Fibroblast of the aortic adventitia (primary cell): ENCODE results near the gene CCDC3. TPM values are rescaled to one million over a fixed set of nuclear protein-coding genes. Genes with fewer than 3 reads are reported as not detected.

Experiments used
- DNase-seq: peaks from one replicate; pipeline ENCODE4 v3.0.0-alpha.2; 2010; ENCODE audit warnings: low read depth
- H3K4me3 ChIP-seq: 2 replicates; pipeline ENCODE4 v1.5.1; 2011; ENCODE audit warnings: low read depth, mild to moderate bottlenecking, control low read depth, low read length, moderate library complexity
- total RNA-seq: library from RNA; depleted of rRNA; stranded (reverse); fragments of >200 nt; gene quantifications from 2 replicates; pipeline ENCODE4 v1.2.3, GENCODE V29; 2012; ENCODE audit warnings: low replicate concordance
- TF ChIP-seq, protein P1 (sequence below): IDR thresholded peaks from 2 replicates; pipeline ENCODE4 v1.5.1; 2011; ENCODE audit warnings: mild to moderate bottlenecking, low read length, control low read depth, inconsistent platforms; ENCODE audit not compliant: insufficient read depth

CCDC3 gene
- total RNA-seq, 1 donor = 3.9 TPM

DNA sequence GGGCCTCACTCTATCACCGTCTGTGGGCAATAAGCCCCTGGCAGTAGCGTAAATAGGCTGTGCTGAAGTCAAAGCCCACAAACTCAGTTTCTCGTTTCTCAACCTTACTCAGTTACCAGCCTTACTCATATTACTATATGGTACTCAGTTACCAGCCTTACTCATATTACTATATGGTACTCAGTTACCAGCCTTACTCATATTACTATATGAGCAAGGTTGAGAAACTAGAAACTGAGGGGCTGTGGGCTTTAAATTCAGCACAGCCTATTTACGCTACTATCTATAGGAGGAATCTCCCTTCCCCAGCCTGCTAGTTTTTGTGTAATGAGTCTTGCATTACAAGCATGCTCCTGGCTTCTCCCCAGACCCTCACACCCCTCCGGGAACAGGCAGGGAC is 35.4 kb downstream of the CCDC3 start:
- no peak for DNase-seq
- no peak overlapping the region for H3K4me3 ChIP-seq
- TF ChIP-seq, protein P1, sequence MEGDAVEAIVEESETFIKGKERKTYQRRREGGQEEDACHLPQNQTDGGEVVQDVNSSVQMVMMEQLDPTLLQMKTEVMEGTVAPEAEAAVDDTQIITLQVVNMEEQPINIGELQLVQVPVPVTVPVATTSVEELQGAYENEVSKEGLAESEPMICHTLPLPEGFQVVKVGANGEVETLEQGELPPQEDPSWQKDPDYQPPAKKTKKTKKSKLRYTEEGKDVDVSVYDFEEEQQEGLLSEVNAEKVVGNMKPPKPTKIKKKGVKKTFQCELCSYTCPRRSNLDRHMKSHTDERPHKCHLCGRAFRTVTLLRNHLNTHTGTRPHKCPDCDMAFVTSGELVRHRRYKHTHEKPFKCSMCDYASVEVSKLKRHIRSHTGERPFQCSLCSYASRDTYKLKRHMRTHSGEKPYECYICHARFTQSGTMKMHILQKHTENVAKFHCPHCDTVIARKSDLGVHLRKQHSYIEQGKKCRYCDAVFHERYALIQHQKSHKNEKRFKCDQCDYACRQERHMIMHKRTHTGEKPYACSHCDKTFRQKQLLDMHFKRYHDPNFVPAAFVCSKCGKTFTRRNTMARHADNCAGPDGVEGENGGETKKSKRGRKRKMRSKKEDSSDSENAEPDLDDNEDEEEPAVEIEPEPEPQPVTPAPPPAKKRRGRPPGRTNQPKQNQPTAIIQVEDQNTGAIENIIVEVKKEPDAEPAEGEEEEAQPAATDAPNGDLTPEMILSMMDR = no peak

DNA sequence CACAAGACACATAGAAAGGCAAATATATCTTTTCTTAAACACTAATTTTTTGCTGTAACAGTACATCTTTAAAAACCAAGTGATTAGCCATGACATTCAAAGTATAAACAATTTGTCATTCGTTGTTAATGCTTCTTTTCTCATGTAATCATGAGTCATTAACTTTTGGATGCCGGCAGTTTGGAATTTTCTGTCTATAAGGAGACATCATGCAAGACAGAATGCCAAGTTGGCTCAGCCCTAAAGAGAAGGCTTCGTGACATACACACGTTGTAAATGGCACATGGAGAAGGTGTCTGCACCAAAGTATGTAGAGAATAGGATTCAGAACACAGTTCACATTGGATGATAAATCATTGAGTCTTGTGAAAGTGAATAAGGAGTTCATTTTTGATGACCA is 35.9 kb downstream of the CCDC3 start:
- no peak for DNase-seq
- TF ChIP-seq, protein P1 = no peak
- no peak overlapping the region for H3K4me3 ChIP-seq

DNA sequence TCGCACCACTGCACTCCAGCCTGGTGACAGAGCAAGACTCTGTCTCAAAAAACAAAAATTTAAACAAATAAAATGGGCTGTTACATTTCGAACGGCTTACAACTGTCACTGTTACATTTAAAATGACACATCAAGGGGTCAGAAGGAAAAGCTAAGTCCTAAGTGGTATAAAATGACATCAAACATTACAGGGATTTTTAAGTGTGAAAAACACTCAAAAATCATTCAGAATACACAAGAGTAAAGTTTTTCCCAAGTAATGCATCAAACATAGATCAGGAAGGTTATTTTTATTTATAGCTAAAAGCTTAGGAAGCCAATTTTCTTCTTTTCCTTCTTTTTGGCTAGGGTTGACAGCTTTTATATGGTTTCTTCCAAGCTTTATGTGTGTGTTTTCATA is 39.0 kb downstream of the CCDC3 start:
- TF ChIP-seq, protein P1 = no peak
- H3K4me3 ChIP-seq = no peak overlapping the region
- no peak for DNase-seq

GRCh38 chr10:12961416-12962205 is 39.9 kb downstream of the CCDC3 start:
- H3K4me3 ChIP-seq = no peak overlapping the region
- TF ChIP-seq, protein P1 = no peak
- no peak for DNase-seq

- no peak for DNase-seq
- TF ChIP-seq, protein P1 = no peak
- no peak overlapping the region for H3K4me3 ChIP-seq
Observed at GRCh38 chr10:12960941-12961340, 40.6 kb downstream of the CCDC3 start.

DNA sequence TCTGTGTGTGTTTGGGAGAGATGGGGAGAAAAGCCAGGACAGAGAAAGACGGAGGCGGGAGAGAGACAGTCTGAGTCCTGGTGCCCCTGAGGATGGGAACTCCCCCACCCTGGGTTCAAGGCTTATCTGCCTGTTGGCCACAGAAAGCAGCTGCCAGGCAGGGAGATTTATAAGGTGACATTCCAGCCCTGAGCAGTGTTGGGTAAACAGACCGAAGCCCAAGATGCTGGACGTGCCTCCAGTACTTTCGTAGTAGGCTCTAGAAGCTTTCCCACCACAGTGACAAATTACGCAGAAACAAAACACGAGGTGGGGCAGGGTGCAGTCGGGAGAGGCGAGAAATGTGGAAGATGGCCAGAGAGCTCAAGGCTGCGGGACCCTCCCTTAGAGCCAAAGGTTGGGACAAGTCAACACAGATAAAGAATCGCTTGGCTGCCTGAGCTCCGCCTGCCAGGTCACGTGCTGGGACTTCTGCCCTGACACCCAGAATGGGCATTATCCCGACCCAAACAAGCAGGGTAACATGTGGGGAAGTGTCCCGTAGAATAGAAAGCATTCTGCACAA is 41.1 kb downstream of the CCDC3 start:
- H3K4me3 ChIP-seq = no peak overlapping the region
- TF ChIP-seq, protein P1 = no peak
- DNase-seq = no peak
